Measurements from ENCODE around the gene STING1.
"Not testable (repeated sequence)": the region's sequence is repeated elsewhere in the genome, so short reads cannot be mapped to it uniquely, and the experiment has no call there.

Gene STING1

DNA sequence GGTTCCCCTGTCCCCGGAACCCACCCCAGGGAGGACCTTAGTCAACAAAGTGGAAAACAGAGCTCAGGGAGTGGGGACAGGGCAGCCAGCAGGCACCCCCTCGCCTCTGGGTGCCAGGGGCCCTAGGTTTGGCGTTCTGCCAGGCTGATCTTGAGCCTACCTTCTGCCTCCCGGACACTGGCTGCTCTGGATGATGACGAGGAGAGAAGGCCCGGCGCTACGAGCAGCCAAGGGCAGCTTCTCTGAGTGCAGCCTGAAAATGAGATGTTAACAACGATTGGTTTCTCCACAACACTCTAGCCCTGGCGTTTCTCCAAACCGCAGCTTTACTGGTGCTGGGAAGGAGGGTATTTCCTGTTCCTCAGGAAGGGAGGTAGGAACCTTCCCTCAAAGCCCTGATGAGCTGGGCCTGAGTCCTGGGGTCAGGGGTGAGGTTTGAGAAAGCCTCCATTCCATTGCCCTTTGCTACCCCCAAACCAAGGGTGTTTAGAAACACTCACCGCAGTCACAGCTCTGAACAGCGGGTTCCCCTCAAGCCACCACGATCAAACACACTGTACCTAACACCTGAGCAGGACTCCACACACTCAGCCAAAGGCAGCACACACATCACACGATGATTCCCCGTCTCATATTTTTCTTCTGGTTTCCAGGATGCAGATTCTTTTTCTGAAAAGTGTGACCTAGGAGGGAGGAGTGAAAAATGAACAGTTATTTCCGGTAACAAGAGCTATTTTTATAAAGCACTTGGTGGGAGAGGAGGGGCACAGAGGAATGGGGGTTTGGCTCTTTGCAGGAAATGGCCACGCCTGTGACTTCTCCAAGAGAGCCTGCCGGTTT is at the start of gene STING1:
STING1 (minus strand) TSS at position 709 of the 840 bp plus-strand sequence. CDS start 1,054 bp downstream, outside the sequence.
- H3K27ac ChIP-seq (ENCODE audit: low read depth, low read length), result peak within 1 kb of the TSS; percentile 76
- H3K9ac ChIP-seq (ENCODE audit: low read length), result peak within 1 kb of the TSS; percentile 49
- no peaks in the 10 kb centered on the region for H3K27me3 ChIP-seq (ENCODE audit: control insufficient read depth, insufficient read depth, low read length)

DNA sequence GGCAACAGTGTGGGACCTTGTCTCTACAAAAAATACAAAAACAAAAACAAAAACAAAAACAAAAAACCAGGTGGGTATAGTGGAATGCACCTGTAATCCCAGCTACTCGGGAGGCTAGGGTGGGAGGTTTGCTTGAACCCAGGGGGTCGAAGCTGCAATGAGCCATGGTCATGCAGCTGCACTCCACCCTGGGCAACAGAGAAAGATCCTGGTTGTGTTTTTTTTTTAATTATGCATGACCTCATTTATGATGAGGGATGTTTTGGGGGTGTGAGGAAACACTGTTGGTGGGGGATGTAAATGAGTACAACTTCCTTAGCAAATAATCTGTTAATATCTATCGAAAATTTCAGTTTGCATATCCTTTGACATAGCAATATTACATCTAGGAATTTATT is 49.2 kb upstream of the STING1 start:
- no peak overlapping the region for H3K4me3 ChIP-seq (ENCODE audit: low read length)
- no peak overlapping the region for H3K27ac ChIP-seq (ENCODE audit: low read depth, low read length)
- H3K9ac ChIP-seq (ENCODE audit: low read length), result no peak overlapping the region
- no peaks in the 10 kb centered on the region for H3K4me1 ChIP-seq (ENCODE audit: control insufficient read depth, insufficient read depth, low read length)
- no peaks in the 10 kb centered on the region for H3K27me3 ChIP-seq (ENCODE audit: control insufficient read depth, insufficient read depth, low read length)
- no peaks in the 10 kb centered on the region for H3K36me3 ChIP-seq (ENCODE audit: control insufficient read depth, insufficient read depth, low read length)

More for the DNA sequence above, at the start of gene STING1:
- H3K4me3 ChIP-seq (ENCODE audit: low read length), result peak within 1 kb of the TSS; percentile 59
- peaks cover 5% of the 10 kb centered on the region for H3K4me1 ChIP-seq (ENCODE audit: control insufficient read depth, insufficient read depth, low read length)
- no peaks in the 10 kb centered on the region for H3K36me3 ChIP-seq (ENCODE audit: control insufficient read depth, insufficient read depth, low read length)

DNA sequence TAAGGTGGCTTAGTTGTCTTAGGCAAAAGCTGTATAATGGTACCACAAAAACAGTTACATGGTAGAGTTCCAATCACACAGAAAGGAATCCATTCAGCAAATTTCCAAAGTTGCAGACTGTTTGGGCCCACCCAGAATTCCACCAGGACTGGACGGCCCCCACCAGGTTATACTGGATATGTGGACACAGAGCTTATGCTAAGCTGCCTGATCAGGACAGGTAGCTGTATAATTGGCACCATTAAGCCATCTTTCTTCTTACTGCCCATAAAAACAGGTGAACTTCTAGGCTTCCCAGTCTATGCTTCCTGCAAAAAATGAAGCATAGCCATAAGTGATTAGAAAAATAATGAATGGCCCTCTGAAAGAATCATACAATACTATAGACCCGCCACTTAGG is 47.5 kb upstream of the STING1 start:
- not testable (repeated sequence) for H3K4me3 ChIP-seq (ENCODE audit: low read length); H3K36me3 ChIP-seq (ENCODE audit: control insufficient read depth, insufficient read depth, low read length); H3K9ac ChIP-seq (ENCODE audit: low read length)

DNA sequence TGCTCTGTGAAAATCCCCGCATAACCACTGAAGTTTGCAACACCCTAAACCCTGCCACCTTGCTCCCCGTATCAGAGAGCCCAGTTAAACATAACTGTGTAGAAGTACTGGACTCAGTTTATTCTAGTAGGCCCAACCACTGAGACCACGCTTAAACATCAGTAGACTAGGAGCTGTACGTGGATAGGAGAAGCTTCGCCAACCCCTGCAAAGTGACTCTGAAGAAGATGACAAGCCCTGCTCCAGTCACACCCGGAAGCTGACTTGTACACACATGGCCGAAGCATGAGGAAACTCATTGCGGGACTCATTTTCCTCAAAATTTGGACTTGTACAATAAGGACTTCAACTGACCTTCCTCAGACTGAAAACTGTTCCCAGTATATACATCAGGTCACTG is 46.1 kb upstream of the STING1 start:
- not testable (repeated sequence) for H3K27ac ChIP-seq (ENCODE audit: low read depth, low read length); H3K4me1 ChIP-seq (ENCODE audit: control insufficient read depth, insufficient read depth, low read length); H3K4me3 ChIP-seq (ENCODE audit: low read length); H3K27me3 ChIP-seq (ENCODE audit: control insufficient read depth, insufficient read depth, low read length); H3K9ac ChIP-seq (ENCODE audit: low read length); H3K36me3 ChIP-seq (ENCODE audit: control insufficient read depth, insufficient read depth, low read length)

More for the DNA sequence above, 47.5 kb upstream of the STING1 start:
- H3K27me3 ChIP-seq (ENCODE audit: control insufficient read depth, insufficient read depth, low read length); H3K4me1 ChIP-seq (ENCODE audit: control insufficient read depth, insufficient read depth, low read length); H3K27ac ChIP-seq (ENCODE audit: low read depth, low read length): not testable (repeated sequence)

DNA sequence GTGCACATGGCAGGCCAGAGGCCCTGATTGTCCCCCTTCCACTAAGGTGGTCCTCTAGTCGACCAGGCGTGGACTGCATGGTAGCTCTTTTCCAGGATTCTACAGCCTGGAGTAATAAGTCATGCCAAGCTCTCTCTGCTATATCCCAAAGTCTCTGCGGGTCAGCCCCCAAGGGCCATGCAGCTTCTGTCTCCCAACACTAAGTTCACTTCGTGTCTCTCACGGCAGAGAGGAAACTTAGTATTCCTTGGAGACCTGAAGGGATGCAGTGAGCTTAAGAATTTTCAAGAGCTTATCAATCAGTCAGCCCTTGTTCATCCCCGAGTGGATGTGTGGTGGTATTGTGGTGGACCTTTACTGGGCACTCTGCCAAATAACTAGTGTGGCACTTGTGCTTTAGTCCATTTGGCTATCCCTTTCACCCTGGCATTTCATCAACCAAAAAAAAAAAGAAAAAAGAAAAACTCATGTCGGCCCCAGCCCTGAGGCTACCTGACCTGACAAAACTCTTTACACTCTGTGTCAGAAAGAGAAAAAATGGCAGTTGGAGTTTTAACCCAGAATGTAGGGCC is 45.4 kb upstream of the STING1 start:
- not testable (repeated sequence) for H3K27me3 ChIP-seq (ENCODE audit: control insufficient read depth, insufficient read depth, low read length); H3K9ac ChIP-seq (ENCODE audit: low read length); H3K27ac ChIP-seq (ENCODE audit: low read depth, low read length); H3K36me3 ChIP-seq (ENCODE audit: control insufficient read depth, insufficient read depth, low read length); H3K4me3 ChIP-seq (ENCODE audit: low read length); H3K4me1 ChIP-seq (ENCODE audit: control insufficient read depth, insufficient read depth, low read length)

DNA sequence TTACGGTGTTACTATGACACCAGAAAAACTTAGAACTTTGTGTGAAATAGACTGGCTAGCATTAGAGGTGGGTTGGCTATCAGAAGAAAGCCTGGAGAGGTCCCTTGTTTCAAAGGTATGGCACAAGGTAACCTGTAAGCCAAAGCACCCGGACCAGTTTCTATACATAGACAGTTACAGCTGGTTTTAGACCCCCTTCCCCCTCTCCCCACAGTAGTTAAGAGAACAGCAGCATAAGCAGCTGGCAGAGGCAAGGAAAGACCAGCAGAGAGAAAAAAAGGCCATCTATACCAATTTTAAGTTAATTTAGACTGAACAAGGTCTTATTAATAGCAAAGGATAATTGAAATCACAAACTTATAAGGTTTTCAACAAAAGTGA is 44.5 kb upstream of the STING1 start:
- not testable (repeated sequence) for H3K4me1 ChIP-seq (ENCODE audit: control insufficient read depth, insufficient read depth, low read length)

DNA sequence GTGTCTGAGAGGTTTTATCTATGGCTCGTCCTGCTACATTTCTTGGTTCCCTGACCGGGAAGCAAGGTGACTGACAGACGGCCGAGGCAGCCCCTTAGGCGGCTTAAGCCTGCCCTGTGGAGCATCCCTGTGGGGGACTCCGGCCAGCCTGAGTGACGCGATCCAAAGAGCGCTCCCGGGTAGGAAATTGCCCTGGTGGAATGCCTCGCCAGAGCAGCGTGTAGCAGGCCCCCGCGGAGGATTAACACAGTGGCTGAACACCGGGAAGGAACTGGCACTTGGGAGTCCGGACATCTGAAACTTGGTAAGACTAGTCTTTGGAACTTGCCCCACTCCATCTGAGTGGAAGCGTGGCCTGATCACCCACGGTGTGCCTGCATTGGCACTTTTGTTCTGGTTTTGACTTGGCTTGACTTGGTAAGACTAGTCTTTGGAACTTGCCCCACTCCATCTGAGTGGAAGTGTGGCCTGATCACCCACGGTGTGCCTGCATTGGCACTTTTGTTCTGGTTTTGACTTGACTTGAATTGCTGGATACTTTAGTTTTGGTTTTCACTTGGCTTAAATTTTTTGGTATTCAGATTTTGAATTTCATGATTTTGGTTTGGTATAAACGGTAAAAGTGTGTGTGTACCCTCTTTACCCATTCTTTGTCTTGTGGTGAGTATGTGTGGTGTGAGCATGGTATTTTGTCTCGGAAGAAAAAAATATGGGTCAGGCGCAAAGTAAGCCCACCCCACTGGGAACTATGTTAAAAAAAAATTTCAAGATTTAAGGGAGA is 43.9 kb upstream of the STING1 start:
- not testable (repeated sequence) for H3K4me1 ChIP-seq (ENCODE audit: control insufficient read depth, insufficient read depth, low read length); H3K36me3 ChIP-seq (ENCODE audit: control insufficient read depth, insufficient read depth, low read length); H3K27me3 ChIP-seq (ENCODE audit: control insufficient read depth, insufficient read depth, low read length); H3K27ac ChIP-seq (ENCODE audit: low read depth, low read length); H3K4me3 ChIP-seq (ENCODE audit: low read length); H3K9ac ChIP-seq (ENCODE audit: low read length)

More for the DNA sequence above, 44.5 kb upstream of the STING1 start:
- H3K36me3 ChIP-seq (ENCODE audit: control insufficient read depth, insufficient read depth, low read length); H3K27me3 ChIP-seq (ENCODE audit: control insufficient read depth, insufficient read depth, low read length); H3K4me3 ChIP-seq (ENCODE audit: low read length); H3K27ac ChIP-seq (ENCODE audit: low read depth, low read length); H3K9ac ChIP-seq (ENCODE audit: low read length): not testable (repeated sequence)

DNA sequence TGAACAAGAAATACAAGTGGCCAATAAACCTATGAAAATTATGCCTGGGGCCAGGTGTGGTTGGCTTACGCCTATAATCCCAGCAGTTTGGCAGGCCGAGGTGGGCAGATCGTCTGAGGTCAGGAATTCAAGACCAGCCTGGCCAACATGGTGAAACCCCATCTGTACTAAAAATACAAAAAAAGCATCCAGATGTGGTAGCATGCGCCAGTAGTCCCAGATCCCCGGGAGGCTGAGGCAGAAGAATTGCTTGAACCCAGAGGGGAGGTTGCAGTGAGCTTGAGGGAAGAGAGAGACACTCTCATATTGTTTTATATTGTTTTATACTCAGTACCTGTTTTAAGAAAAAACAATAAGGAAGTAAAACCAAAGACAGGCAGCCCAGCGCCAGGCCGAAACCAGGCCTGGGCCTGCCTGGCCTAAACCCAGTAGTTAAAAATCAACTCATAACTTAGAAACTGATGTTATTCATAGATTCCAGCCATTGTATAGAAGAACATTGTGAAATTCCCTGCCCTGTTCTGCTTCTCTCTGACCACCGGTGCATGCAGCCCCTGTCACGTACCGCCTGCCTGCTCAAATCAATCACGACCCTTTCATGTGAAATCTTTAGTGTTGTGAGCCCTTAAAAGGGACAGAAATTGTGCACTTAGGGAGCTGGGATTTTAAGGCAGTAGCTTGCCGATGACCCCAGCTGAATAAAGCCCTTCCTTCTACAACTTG is 43.2 kb upstream of the STING1 start:
- not testable (repeated sequence) for H3K9ac ChIP-seq (ENCODE audit: low read length); H3K4me1 ChIP-seq (ENCODE audit: control insufficient read depth, insufficient read depth, low read length); H3K27me3 ChIP-seq (ENCODE audit: control insufficient read depth, insufficient read depth, low read length); H3K4me3 ChIP-seq (ENCODE audit: low read length); H3K27ac ChIP-seq (ENCODE audit: low read depth, low read length); H3K36me3 ChIP-seq (ENCODE audit: control insufficient read depth, insufficient read depth, low read length)

DNA sequence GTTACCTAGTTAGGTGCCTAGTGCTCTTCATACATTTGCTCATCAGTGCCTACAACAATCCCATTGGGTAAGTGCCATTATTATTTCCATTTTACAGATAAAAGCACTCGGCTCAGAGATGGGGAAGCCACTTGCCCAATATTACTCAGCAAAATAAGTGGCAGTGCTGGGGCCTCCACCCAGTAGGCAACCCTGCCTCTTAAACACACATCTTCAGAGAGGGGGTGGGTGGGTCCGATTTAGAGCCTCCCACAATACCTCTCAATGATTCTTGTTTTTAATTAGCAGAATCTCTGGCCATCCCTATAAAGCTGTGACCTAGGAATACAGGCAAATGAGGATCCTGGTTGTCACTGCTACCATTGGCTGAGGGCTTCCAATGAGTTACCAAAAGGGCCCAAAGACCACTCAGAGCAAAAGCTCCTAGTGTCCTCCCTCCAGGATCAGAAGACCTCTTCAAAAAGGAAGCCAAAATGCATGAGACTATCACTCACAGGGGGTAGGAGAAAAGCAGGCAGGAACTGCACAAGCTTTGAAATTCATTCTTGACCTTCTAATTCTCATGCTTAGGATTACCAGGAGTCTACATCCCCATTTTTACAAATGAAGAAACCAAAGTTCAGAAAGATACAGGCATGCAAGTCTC is 42.5 kb upstream of the STING1 start:
- H3K36me3 ChIP-seq (ENCODE audit: control insufficient read depth, insufficient read depth, low read length), result no peaks in the 10 kb centered on the region
- H3K27ac ChIP-seq (ENCODE audit: low read depth, low read length), result no peak overlapping the region
- no peak overlapping the region for H3K9ac ChIP-seq (ENCODE audit: low read length)
- no peaks in the 10 kb centered on the region for H3K27me3 ChIP-seq (ENCODE audit: control insufficient read depth, insufficient read depth, low read length)
- no peak overlapping the region for H3K4me3 ChIP-seq (ENCODE audit: low read length)
- H3K4me1 ChIP-seq (ENCODE audit: control insufficient read depth, insufficient read depth, low read length), result no peaks in the 10 kb centered on the region

DNA sequence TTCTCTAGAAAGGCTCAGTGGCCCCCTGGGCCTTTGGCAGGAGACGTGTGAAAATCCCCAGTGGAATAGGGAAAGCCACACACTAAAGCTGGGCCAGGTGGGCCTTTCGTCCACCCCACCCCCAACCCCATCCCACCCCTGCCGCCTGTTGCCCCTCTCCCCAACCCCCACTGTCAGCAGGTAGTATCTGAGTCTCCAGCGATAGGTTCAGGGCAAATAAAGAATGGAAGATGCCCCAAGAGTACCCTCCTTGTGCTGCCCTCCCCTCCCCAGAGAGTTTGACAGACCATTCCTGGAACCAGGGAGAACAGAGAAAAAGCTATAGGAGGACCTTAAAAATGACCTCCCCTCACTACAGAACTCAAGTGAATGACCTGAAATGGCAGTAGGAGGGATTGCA is 41.9 kb upstream of the STING1 start:
- Histone ChIP-seq H3K4me3 (ENCODE audit: low read length) (no peak overlapping the region), H3K9ac (ENCODE audit: low read length) (no peak overlapping the region), H3K4me1 (ENCODE audit: control insufficient read depth, insufficient read depth, low read length) (no peaks in the 10 kb centered on the region), H3K27ac (ENCODE audit: low read depth, low read length) (no peak overlapping the region), H3K36me3 (ENCODE audit: control insufficient read depth, insufficient read depth, low read length) (no peaks in the 10 kb centered on the region), H3K27me3 (ENCODE audit: control insufficient read depth, insufficient read depth, low read length) (no peaks in the 10 kb centered on the region)

DNA sequence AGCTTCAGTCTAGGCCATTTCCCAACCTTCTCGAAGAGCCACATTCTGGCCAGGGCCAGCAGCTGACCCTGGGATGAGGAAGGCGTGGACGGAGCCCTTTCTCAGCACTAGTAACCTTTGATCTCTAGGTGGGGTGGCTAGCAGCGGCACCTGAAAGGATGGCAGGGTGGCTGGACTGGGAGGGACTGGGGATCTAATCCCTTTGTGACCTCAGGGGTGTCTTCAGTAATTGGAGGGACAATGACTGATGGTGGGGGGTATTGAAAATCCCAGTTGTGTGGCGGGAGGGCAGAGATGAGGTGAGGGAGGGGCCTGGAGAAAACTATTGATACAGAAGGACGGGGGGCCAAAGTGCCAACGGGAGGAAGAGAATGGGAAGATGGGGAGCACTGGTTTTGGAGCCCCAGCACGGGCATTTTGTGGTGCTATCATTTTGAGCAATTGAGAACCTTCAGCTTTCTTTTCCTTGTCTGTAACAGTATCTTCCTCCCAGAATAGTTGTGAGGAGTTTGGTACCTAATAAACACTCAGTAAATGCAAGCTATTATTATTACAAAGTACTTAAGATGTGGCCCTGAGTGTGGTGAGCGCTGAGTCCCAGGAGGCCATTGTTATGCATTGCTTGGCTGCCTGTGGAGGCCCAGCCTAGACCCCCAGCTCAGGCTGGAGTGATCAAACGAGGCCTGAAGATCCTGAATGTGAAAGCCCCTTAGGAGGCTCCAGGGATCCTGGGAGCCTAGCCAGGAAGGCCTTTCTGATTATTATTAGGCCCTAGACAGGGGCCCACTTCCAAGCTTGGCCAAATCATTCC is 41.3 kb upstream of the STING1 start:
- Histone ChIP-seq H3K9ac (ENCODE audit: low read length) (no peak overlapping the region), H3K27ac (ENCODE audit: low read depth, low read length) (no peak overlapping the region), H3K27me3 (ENCODE audit: control insufficient read depth, insufficient read depth, low read length) (no peaks in the 10 kb centered on the region), H3K4me1 (ENCODE audit: control insufficient read depth, insufficient read depth, low read length) (no peaks in the 10 kb centered on the region), H3K36me3 (ENCODE audit: control insufficient read depth, insufficient read depth, low read length) (no peaks in the 10 kb centered on the region), H3K4me3 (ENCODE audit: low read length) (peak overlapping the region; percentile 8)
